ENCODE results near the gene DENND1C. TPM values are rescaled to one million over a fixed set of nuclear protein-coding genes. Genes with fewer than 3 reads are reported as not detected.

The DENND1C gene
- total and polyA plus RNA-seq, 2 of the 8 experiments (the other 6 are each of a cell fraction or from before 2014, with no cell fraction given) = 3.6 to 4.0 TPM

GRCh38 chr19:6530386-6531162 is 49.0 kb upstream of the DENND1C start, which contains the start of gene TNFSF9:
TNFSF9 (plus strand) TSS chr19:6531026; CDS start chr19:6531037, 11 bp downstream.
- H3K4me3 ChIP-seq (ENCODE audit: extremely low read depth in 1 of 4, insufficient read depth in 2 of 4, low read depth in 3 of 4, low read length in 4 of 4) = peak within 1 kb of the TSS; percentile 68 to 89 (median 72)
- H3K79me1 ChIP-seq (ENCODE audit: low read depth, low read length) = peaks cover 4% of the 10 kb centered on the region
- no peak within 1 kb of the TSS for H3K14ac ChIP-seq (ENCODE audit: insufficient read length)
- peak within 1 kb of the TSS; percentile 3 for H3K4ac ChIP-seq (replicated peaks; ENCODE audit: insufficient read length, low read depth, low read length)
- peaks cover 17 to 42% (median 39%) of the 10 kb centered on the region in 4 experiments for H3K27me3 ChIP-seq (replicated peaks in 1 of 4; ENCODE audit: control insufficient read depth in 3 of 4, extremely low read depth in 1 of 4, insufficient read depth in 3 of 4, low read length in 3 of 4)
- peak within 1 kb of the TSS; percentile 97; the same call in 1 of the 2 replicates for H2BK15ac ChIP-seq (ENCODE audit: low read length)
- DNase-seq (ENCODE audit: low read depth in 1 of 2, low spot score in 2 of 2) = peak in 1 of 2 experiments; percentile 96
- peaks cover 20% of the 10 kb centered on the region for H3K23me2 ChIP-seq (ENCODE audit: low read depth, low read length)
- peak within 1 kb of the TSS; percentile 93 for H3K18ac ChIP-seq (ENCODE audit: extremely low read depth, low read length)
- peak within 1 kb of the TSS; percentile 16 for H2BK120ac ChIP-seq (replicated peaks; ENCODE audit: low read depth, low read length)
- no peaks in the 10 kb centered on the region; a peak in 1 of 8 replicates for H3K36me3 ChIP-seq (ENCODE audit: control insufficient read depth in 2 of 4, insufficient read depth in 4 of 4, low read length in 3 of 4)
- no peaks in the 10 kb centered on the region for H3K79me2 ChIP-seq (ENCODE audit: control insufficient read depth in 1 of 2, insufficient read depth in 2 of 2, low read length in 2 of 2)
- H2BK12ac ChIP-seq (ENCODE audit: low read depth, low read length) = peak within 1 kb of the TSS; percentile 94; the same call in 1 of the 2 replicates
- peak within 1 kb of the TSS; percentile 90; the same call in 1 of the 2 replicates for H2AK5ac ChIP-seq (ENCODE audit: low read depth, low read length)
- peak within 1 kb of the TSS; percentile 22 for H4K91ac ChIP-seq (replicated peaks; ENCODE audit: insufficient read length, low read length)
- no peaks in the 10 kb centered on the region for H3K9me3 ChIP-seq (ENCODE audit: insufficient read depth in 2 of 2, low read depth in 1 of 2, low read length in 1 of 2)
- H2BK5ac ChIP-seq (ENCODE audit: low read depth, low read length) = peak within 1 kb of the TSS; percentile 66; the same call in 1 of the 2 replicates
- H3K56ac ChIP-seq (replicated peaks; ENCODE audit: insufficient read length, low read depth, low read length) = peak within 1 kb of the TSS; percentile 43
- H3K4me1 ChIP-seq (replicated peaks in 1 of 4; ENCODE audit: control insufficient read depth in 3 of 4, insufficient read depth in 4 of 4, low read length in 3 of 4) = peaks cover 5 to 29% (median 19%) of the 10 kb centered on the region in 4 experiments
- no peak within 1 kb of the TSS for H3K27ac ChIP-seq (ENCODE audit: low read depth, low read length)
- no peak within 1 kb of the TSS for H4K8ac ChIP-seq (ENCODE audit: extremely low read depth, insufficient read depth, low read length)
- H4K20me1 ChIP-seq (replicated peaks in 1 of 2; ENCODE audit: control insufficient read depth in 1 of 2, insufficient read depth in 2 of 2, low read length in 2 of 2) = peaks cover 0 to 4% of the 10 kb centered on the region in 2 experiments
- no peak within 1 kb of the TSS for H3K23ac ChIP-seq (ENCODE audit: insufficient read length)
- no peak for FAIRE-seq
- H3K9ac ChIP-seq (replicated peaks in 1 of 4; ENCODE audit: extremely low read depth in 1 of 4, low read depth in 3 of 4, low read length in 3 of 4) = peak within 1 kb of the TSS; percentile 34 to 83 (median 58)
- peak within 1 kb of the TSS; percentile 55 for H4K5ac ChIP-seq (ENCODE audit: insufficient read length, low read depth, low read length)
- ChIA-PET POLR2A (ENCODE audit: partially characterized antibody) (interaction anchor here (0.6 to 6.7 kb wide), 25 partner anchors 9 to 243 kb away, joined by 3 to 72 read pairs (median 3); partner anchors contain the start of genes CD70, GPR108 and SLC25A23), CTCF (ENCODE audit: partially characterized antibody) (interaction anchor here (0.6 to 1.4 kb wide), 3 partner anchors 21 to 239 kb away, joined by 3 to 4 read pairs (median 3); no protein-coding TSS in a partner anchor)
- 3% methylated on average over 30 of the region's 44 CpGs; no CpG with 5 or more reads in 1 of the 2 experiments for WGBS, 2 experiments (ENCODE audit: extremely low coverage in 1 of 2, insufficient coverage in 1 of 2, insufficient read length in 1 of 2, insufficient replicate concordance in 2 of 2, low coverage in 1 of 2, low lambda C conversion rate in 2 of 2, missing lambda C conversion rate in 1 of 2)
- H2BK20ac ChIP-seq (ENCODE audit: low read length) = peak within 1 kb of the TSS; percentile 90; the same call in 1 of the 2 replicates
- H3K4me2 ChIP-seq (ENCODE audit: insufficient read depth in 1 of 2, low read depth in 2 of 2, low read length in 2 of 2) = peak within 1 kb of the TSS; percentile 98 to 100
- peak within 1 kb of the TSS; percentile 96; the same call in 1 of the 2 replicates for H2AFZ ChIP-seq (ENCODE audit: low read length)
- TF ChIP-seq MAFK (IDR thresholded peaks at IDR 0.05; ENCODE audit: low read depth, low read length) = peak; percentile 59; the same call in 1 of the 2 replicates
- peak; percentile 87 for TF ChIP-seq BACH1 (IDR thresholded peaks at IDR 0.05; ENCODE audit: low read length)
- peak; percentile 79 for TF ChIP-seq CREB1 (IDR thresholded peaks at IDR 0.05)
- peak; percentile 90 for TF ChIP-seq KDM4A (IDR thresholded peaks at IDR 0.05; ENCODE audit: low read depth, low read length, severe bottlenecking)
- no peak for TF ChIP-seq HDAC6 (IDR thresholded peaks at IDR 0.05; ENCODE audit: low read depth, low read length)
- peak; percentile 95 for TF ChIP-seq TBP (IDR thresholded peaks at IDR 0.05; ENCODE audit: low read depth, low read length)
- TF ChIP-seq TAF1 (IDR thresholded peaks at IDR 0.05; ENCODE audit: low read depth, low read length) = peak; percentile 89
- TF ChIP-seq E2F6 (IDR thresholded peaks at IDR 0.05) = no peak
- TF ChIP-seq EGR1 (IDR thresholded peaks at IDR 0.05; ENCODE audit: borderline replicate concordance, low read depth, low read length) = no peak
- TF ChIP-seq CHD2 (IDR thresholded peaks at IDR 0.05; ENCODE audit: low read length) = no peak; the same call in 1 of the 2 replicates
- TF ChIP-seq SP1 (IDR thresholded peaks at IDR 0.05; ENCODE audit: low read depth, low read length) = peak; percentile 64; the same call in 1 of the 2 replicates
- no peak for TF ChIP-seq JUN (IDR thresholded peaks at IDR 0.05; ENCODE audit: low read depth, low read length)
